Hepatocyte (in vitro differentiated cells): ENCODE results near the gene CCM2. TPM values are rescaled to one million over a fixed set of nuclear protein-coding genes. Genes with fewer than 3 reads are reported as not detected.

Experiments
- DNase-seq: peaks from one replicate; pipeline ENCODE4 v3.0.0-alpha.2; 2016; ENCODE audit warnings: low spot score
- H2AFZ ChIP-seq: fragments of 200-600 bp; sonication (generic); 2 replicates; pipeline ENCODE4 v1.6.0; 2016; ENCODE audit warnings: antibody characterized with exemption, mild to moderate bottlenecking
- H3K27ac ChIP-seq: fragments of 200-600 bp; sonication (generic); 2 replicates; pipeline ENCODE4 v1.5.1; 2016; ENCODE audit warnings: mild to moderate bottlenecking
- H3K27me3 ChIP-seq: fragments of 200-600 bp; sonication (generic); 2 replicates; pipeline ENCODE4 v1.6.1; 2016
- H3K36me3 ChIP-seq: fragments of 200-600 bp; sonication (generic); replicated peaks from 2 replicates; pipeline ENCODE4 v1.5.1; 2016; ENCODE audit warnings: low read depth; ENCODE audit not compliant: insufficient read depth
- H3K4me1 ChIP-seq: fragments of 200-600 bp; sonication (generic); 2 replicates; pipeline ENCODE4 v1.5.1; 2016; ENCODE audit warnings: mild to moderate bottlenecking, moderate library complexity; ENCODE audit not compliant: insufficient read depth
- H3K4me2 ChIP-seq: fragments of 200-600 bp; sonication (generic); 2 replicates; pipeline ENCODE4 v1.6.0; 2016
- H3K4me3 ChIP-seq: fragments of 200-600 bp; sonication (generic); 2 replicates; pipeline ENCODE4 v1.5.1; 2016; ENCODE audit warnings: mild to moderate bottlenecking
- H3K79me2 ChIP-seq: fragments of 200-600 bp; sonication (generic); 2 replicates; pipeline ENCODE4 v1.6.0; 2017; ENCODE audit warnings: mild to moderate bottlenecking
- H3K9me2 ChIP-seq: fragments of 200-600 bp; sonication (generic); replicated peaks from 2 replicates; pipeline ENCODE4 v1.6.0; 2017; ENCODE audit warnings: mild to moderate bottlenecking; ENCODE audit not compliant: insufficient read depth
- H3K9me3 ChIP-seq: fragments of 200-600 bp; sonication (generic); 2 replicates; pipeline ENCODE4 v1.5.1; 2016; ENCODE audit warnings: low read depth, mild to moderate bottlenecking
- H4K20me1 ChIP-seq: fragments of 200-600 bp; sonication (generic); 2 replicates; pipeline ENCODE4 v1.6.0; 2016; ENCODE audit warnings: mild to moderate bottlenecking; ENCODE audit not compliant: insufficient read depth, poor library complexity, severe bottlenecking
- CTCF ChIP-seq: fragments of 200-600 bp; sonication (generic); IDR thresholded peaks from 2 replicates; pipeline ENCODE4 v1.5.1; 2016; ENCODE audit warnings: antibody characterized with exemption, mild to moderate bottlenecking; ENCODE audit not compliant: poor library complexity
- EZH2 ChIP-seq: fragments of 200-600 bp; sonication (generic); IDR thresholded peaks from 2 replicates; pipeline ENCODE4 v1.6.1; 2016; ENCODE audit warnings: antibody characterized with exemption, mild to moderate bottlenecking, borderline replicate concordance
- EZH2phosphoT487 ChIP-seq: fragments of 200-600 bp; sonication (generic); IDR thresholded peaks from one replicate; pipeline ENCODE4 v1.6.1; 2018; ENCODE audit warnings: antibody characterized with exemption, mild to moderate bottlenecking, low read depth, moderate library complexity; ENCODE audit not compliant: unreplicated experiment, severe bottlenecking
- WGBS: methylation state at CpG from one replicate; pipeline ENCODE4 v1.1.6; 2016; ENCODE audit warnings: low lambda C conversion rate; ENCODE audit errors: missing lambda C conversion rate; 5-methylcytosine and 5-hydroxymethylcytosine counted together
- polyA plus RNA-seq: library from polyadenylated mRNA; unstranded; fragments of >200 nt; fragmentation: Nextera tagmentation; extraction: Ambion mirVana; gene quantifications from 2 replicates; pipeline ENCODE4 v1.2.1, GENCODE V29; 2016
- total RNA-seq: library from RNA; depleted of rRNA; stranded (reverse); fragments of >200 nt; gene quantifications from 2 replicates; pipeline ENCODE4 v1.2.3, GENCODE V29; 2014

Gene CCM2
- total and polyA plus RNA-seq, 2 experiments from 2014 or later, result 32.2 to 57.1 TPM

GRCh38 chr7:45017253-45017652 lies 17.3 kb downstream of the CCM2 start:
- TF ChIP-seq CTCF, result no peak
- TF ChIP-seq EZH2phosphoT487, result no peak
- no peak for TF ChIP-seq EZH2
- no peak for DNase-seq
- Histone ChIP-seq H3K9me2 (no peaks in the 10 kb centered on the region), H4K20me1 (no peaks in the 10 kb centered on the region), H3K36me3 (no peaks in the 10 kb centered on the region), H2AFZ (no peak overlapping the region), H3K9me3 (no peaks in the 10 kb centered on the region), H3K4me3 (no peak overlapping the region), H3K27ac (no peak overlapping the region), H3K27me3 (no peaks in the 10 kb centered on the region), H3K79me2 (peaks cover 65% of the 10 kb centered on the region), H3K4me1 (no peaks in the 10 kb centered on the region), H3K4me2 (no peak overlapping the region)
- WGBS, result 82% methylated on average over 3 of the region's 3 CpGs

GRCh38 chr7:45020915-45021314 lies 20.9 kb downstream of the CCM2 start:
- H4K20me1 ChIP-seq, result no peaks in the 10 kb centered on the region
- 89% methylated on average over 5 of the region's 5 CpGs for WGBS
- H3K9me3 ChIP-seq, result no peaks in the 10 kb centered on the region
- H3K36me3 ChIP-seq, result no peaks in the 10 kb centered on the region
- peaks cover 62% of the 10 kb centered on the region for H3K79me2 ChIP-seq
- no peaks in the 10 kb centered on the region for H3K9me2 ChIP-seq
- H3K27me3 ChIP-seq, result no peaks in the 10 kb centered on the region
- H3K4me1 ChIP-seq, result no peaks in the 10 kb centered on the region
- H3K4me2 ChIP-seq, result no peak overlapping the region
- no peak for DNase-seq
- TF ChIP-seq CTCF (no peak), EZH2 (no peak), EZH2phosphoT487 (no peak)
- H3K27ac ChIP-seq, result no peak overlapping the region
- H2AFZ ChIP-seq, result no peak overlapping the region
- no peak overlapping the region for H3K4me3 ChIP-seq

GRCh38 chr7:45021604-45022296 lies 21.7 kb downstream of the CCM2 start:
- TF ChIP-seq EZH2 (no peak), EZH2phosphoT487 (no peak), CTCF (no peak)
- no peaks in the 10 kb centered on the region for H4K20me1 ChIP-seq
- H2AFZ ChIP-seq, result no peak overlapping the region
- H3K79me2 ChIP-seq, result peaks cover 63% of the 10 kb centered on the region
- no peaks in the 10 kb centered on the region for H3K9me3 ChIP-seq
- no peaks in the 10 kb centered on the region for H3K9me2 ChIP-seq
- H3K4me3 ChIP-seq, result no peak overlapping the region
- no peak overlapping the region for H3K27ac ChIP-seq
- no peak overlapping the region for H3K4me2 ChIP-seq
- DNase-seq, result no peak
- no peaks in the 10 kb centered on the region for H3K36me3 ChIP-seq
- no peaks in the 10 kb centered on the region for H3K4me1 ChIP-seq
- 93% methylated on average over 3 of the region's 3 CpGs for WGBS
- H3K27me3 ChIP-seq, result no peaks in the 10 kb centered on the region
